Lower leg skin (tissue), 4 donors: Measurements from ENCODE around the gene ACHE. TPM values are rescaled to one million over a fixed set of nuclear protein-coding genes. Genes with fewer than 3 reads are reported as not detected.
"Not testable (repeated sequence)": the region's sequence is repeated elsewhere in the genome, so short reads cannot be mapped to it uniquely, and the experiment has no call there.

Experiments used
- DNase-seq, 2 donors: peaks; one replicate each; pipeline ENCODE4 v3.0.0-alpha.2; 2019; ENCODE audit warnings: low spot score in 2 of 2
- H3K4me3 ChIP-seq: fragments of 200-600 bp; sonication (generic); 2 replicates; pipeline ENCODE4 v1.5.1; 2017; ENCODE audit warnings: mild to moderate bottlenecking, low read depth; ENCODE audit not compliant: poor library complexity, severe bottlenecking
- POLR2A ChIP-seq, 2 donors: fragments of 450-650 bp; IDR thresholded peaks; one replicate each; pipeline ENCODE4 v1.6.1; 2016 to 2017; ENCODE audit warnings: antibody characterized with exemption in 2 of 2, mild to moderate bottlenecking in 1 of 2, moderate library complexity in 1 of 2
- WGBS, 2 donors: methylation state at CpG; one replicate each; pipeline ENCODE4 v1.1.5; 2018; 5-methylcytosine and 5-hydroxymethylcytosine counted together
- intact Hi-C: fragments of 100-400 bp; cut with DNase I; formaldehyde crosslinking; loops from one replicate; pipeline ENCODE4 v1.15.0; 2023; ENCODE audit warnings: low total_unique reads
- total RNA-seq, 4 donors: library from RNA; depleted of rRNA; stranded (reverse); fragments of >200 nt; gene quantifications; one replicate each; pipeline ENCODE4 v1.1.0, GENCODE V29; 2016
- TF ChIP-seq, protein P1 (sequence below), 3 donors: fragments of 450-650 bp; IDR thresholded peaks; one replicate each; pipeline ENCODE4 v1.5.1; 2016; ENCODE audit warnings: antibody characterized with exemption in 3 of 3, mild to moderate bottlenecking in 3 of 3, moderate library complexity in 2 of 3

The ACHE gene
- total RNA-seq = 1 to 10 TPM in 2 of 4 donors, under 1 TPM in 1, not detected in 1; 0.88 to 2.7 (median 1.1) TPM

DNA sequence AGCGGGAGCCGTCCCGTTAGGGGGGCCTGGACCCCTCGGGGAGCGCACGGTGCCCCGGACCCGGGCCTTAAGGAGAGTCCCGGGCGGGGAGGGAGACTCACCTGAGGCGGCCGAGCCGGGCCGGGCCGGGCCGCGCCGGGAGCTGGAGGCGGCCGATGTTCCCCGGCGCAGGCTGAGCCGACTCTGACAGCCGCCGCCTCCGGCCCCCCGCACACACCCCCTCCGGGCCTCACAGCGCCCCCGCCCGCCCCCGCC, at the start of gene ACHE:
Gene ACHE, minus strand, starts transcription at position 188 of the 255 bp plus-strand sequence. CDS start 1,656 bp downstream, outside the sequence.
- WGBS, 2 donors = 2% methylated on average over 22 of the region's 32 CpGs; no CpG with 5 or more reads in 1 of the 2 donors
- DNase-seq = no peak
- intact Hi-C loops = loop anchor here (5.0 kb wide), 1 partner anchor 162 kb away; no protein-coding TSS in a partner anchor
- peak within 1 kb of the TSS; percentile 26 for H3K4me3 ChIP-seq
- no peak for TF ChIP-seq POLR2A (IDR thresholded peaks at IDR 0.05)
- TF ChIP-seq, protein P1, sequence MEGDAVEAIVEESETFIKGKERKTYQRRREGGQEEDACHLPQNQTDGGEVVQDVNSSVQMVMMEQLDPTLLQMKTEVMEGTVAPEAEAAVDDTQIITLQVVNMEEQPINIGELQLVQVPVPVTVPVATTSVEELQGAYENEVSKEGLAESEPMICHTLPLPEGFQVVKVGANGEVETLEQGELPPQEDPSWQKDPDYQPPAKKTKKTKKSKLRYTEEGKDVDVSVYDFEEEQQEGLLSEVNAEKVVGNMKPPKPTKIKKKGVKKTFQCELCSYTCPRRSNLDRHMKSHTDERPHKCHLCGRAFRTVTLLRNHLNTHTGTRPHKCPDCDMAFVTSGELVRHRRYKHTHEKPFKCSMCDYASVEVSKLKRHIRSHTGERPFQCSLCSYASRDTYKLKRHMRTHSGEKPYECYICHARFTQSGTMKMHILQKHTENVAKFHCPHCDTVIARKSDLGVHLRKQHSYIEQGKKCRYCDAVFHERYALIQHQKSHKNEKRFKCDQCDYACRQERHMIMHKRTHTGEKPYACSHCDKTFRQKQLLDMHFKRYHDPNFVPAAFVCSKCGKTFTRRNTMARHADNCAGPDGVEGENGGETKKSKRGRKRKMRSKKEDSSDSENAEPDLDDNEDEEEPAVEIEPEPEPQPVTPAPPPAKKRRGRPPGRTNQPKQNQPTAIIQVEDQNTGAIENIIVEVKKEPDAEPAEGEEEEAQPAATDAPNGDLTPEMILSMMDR (IDR thresholded peaks at IDR 0.05) = no peak

DNA sequence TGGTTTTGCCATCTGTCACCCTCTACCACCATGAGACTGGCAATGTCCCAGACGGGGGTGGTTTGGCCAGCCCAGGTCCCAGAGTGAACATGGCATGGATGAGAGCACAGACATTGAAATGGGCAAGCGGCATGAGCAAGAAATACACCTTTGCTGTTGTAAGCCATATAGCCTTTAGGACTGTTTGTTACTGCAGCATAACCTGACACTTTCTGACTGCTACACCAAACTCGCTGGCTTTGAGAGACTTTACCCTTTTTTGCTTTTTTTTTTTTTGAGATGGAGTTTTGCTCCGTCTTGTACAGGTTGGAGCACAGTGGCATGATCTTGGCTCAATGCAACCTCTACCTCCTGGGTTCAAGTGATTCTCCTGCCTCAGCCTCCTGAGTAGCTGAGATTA, 48.5 kb upstream of the ACHE start:
- no peak for DNase-seq
- intact Hi-C loops = no loop called here
- TF ChIP-seq, protein P1 (IDR thresholded peaks at IDR 0.05) = no peak
- TF ChIP-seq POLR2A (IDR thresholded peaks at IDR 0.05) = no peak
- 86 to 90% methylated on average over 4 of the region's 4 CpGs for WGBS, 2 donors
- no peak overlapping the region for H3K4me3 ChIP-seq

DNA sequence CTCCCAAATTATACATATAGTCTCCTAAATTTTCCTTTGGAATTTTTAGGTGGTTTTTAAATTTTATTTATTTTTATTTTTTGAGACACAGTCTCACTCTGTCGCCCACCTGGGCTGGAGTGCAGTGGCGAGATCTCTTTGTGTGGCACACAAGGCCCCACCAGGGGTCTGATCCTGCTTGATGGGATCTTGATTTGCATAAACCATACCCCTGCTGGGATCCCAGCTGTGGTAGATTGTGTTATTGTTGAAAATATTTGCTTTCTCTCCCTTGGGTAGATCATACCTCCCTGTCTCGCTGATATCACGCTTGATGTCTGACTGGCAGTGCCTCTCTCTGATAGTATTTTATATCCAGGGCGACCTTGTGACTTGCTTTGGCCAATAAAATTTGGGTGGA, 48.0 kb upstream of the ACHE start:
- WGBS, 2 donors = 89 to 94% methylated on average over 5 of the region's 5 CpGs
- intact Hi-C loops = no loop called here
- TF ChIP-seq POLR2A (IDR thresholded peaks at IDR 0.05) = no peak
- TF ChIP-seq, protein P1 (IDR thresholded peaks at IDR 0.05) = no peak
- H3K4me3 ChIP-seq = no peak overlapping the region
- DNase-seq = no peak

DNA sequence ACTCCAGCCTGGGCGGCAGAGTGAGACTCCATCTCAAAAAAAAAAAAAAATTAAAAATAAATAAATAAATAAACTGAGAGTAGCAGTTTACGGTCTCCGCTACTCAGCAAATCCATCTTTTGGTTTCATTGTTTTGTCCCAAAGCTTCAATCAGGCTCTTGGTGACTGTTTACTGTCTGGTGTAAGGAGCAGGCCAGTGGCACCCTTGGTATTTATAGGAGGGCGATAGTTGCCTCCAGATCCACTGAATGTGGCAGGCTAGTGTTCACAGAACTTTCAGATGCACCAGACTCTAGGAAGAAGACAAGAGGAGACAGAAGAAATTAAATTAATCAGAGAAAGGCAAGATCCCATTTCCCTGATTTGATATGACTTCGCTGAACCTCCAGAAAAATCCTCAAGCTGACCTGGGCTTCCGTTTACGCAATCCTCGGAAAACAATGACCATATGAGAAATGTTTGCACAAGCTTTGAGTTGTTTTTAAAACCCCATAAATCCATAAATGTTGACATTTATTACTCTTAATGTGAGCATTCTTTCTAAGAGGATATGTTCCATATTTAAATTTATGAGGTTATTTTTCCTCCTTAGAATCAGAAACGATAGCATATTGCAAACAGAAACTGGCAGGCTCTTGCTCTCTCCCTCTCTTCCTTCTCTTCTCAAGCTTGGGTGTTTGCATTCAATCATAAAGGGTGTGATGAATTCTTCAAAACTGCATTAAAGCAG, 46.5 kb upstream of the ACHE start:
- DNase-seq = no peak
- intact Hi-C loops = no loop called here
- 55 to 57% methylated on average over 9 of the region's 9 CpGs for WGBS, 2 donors
- no peak for TF ChIP-seq POLR2A (IDR thresholded peaks at IDR 0.05)
- TF ChIP-seq, protein P1 (IDR thresholded peaks at IDR 0.05) = no peak
- no peak overlapping the region for H3K4me3 ChIP-seq

DNA sequence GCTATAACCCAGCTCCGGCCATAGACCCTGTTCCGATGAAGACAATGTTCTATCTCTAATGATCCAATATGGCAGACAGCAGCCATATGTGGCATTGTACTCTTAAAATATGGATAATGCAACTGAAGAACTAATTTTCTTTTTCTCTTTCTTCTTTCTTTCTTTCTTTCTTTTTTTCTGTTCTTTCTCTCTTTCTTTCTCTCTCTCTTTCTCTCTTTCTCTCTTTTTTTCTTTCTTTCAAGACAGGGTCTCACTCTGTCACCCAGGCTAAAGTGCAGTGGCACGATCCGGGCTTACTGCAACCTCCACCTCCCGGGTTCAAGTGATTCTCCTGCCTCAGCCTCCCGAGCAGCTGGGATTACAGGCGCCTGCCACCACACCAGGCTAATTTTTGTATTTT, 40.5 kb upstream of the ACHE start:
- 89 to 93% methylated on average over 7 of the region's 7 CpGs for WGBS, 2 donors
- H3K4me3 ChIP-seq, DNase-seq, intact Hi-C loops: not testable (repeated sequence)

DNA sequence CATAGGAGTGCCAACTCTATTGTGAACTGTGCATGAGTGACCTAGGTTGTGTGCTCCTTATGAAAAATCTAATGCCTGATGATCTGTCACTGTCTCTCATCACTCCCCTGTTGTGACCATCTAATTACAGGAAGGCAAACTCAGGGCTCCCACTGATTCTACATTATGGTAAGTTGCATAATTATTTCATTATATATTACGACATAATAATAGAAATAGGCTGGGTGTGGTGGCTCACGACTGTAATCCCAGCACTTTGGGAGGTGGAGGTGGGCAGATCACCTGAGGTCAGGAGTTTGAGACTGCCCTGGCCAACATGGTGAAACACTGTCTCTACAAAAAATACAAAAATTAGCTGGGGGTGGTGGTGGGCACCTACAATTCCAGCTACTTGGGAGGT, 39.7 kb upstream of the ACHE start:
- WGBS, 2 donors = 52 to 53% methylated on average over 2 of the region's 2 CpGs
- H3K4me3 ChIP-seq, DNase-seq, intact Hi-C loops: not testable (repeated sequence)

DNA sequence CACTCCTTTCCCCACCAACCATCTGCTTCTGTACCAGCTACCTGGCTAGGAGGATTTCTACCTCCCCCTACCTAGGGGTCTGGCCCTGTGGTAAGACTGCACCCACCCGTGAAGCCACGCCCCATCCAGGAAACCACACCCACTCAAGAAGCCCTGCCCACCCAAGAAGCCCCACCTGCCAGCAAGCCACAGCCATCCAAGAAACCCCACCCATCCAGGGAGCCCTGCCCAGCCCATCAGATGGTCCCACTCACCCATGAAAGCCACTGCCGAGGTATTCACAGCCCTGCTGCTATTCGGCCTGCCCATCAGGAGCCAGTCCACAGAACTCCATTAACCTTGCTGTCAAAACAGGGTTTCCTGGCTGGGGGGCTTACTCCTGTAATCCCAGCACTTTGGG, 38.0 kb upstream of the ACHE start:
- no peak overlapping the region for H3K4me3 ChIP-seq
- TF ChIP-seq, protein P1 (IDR thresholded peaks at IDR 0.05) = no peak
- TF ChIP-seq POLR2A (IDR thresholded peaks at IDR 0.05) = no peak
- WGBS, 2 donors = 46 to 67% methylated on average over 4 of the region's 4 CpGs
- DNase-seq = no peak
- intact Hi-C loops = no loop called here
